ENCODE data around the gene HPSE2. TPM values are rescaled to one million over a fixed set of nuclear protein-coding genes. Genes with fewer than 3 reads are reported as not detected.

The HPSE2 gene
- total and polyA plus RNA-seq, 5 experiments from 2014 or later: 0.07 TPM; not detected in 4

DNA sequence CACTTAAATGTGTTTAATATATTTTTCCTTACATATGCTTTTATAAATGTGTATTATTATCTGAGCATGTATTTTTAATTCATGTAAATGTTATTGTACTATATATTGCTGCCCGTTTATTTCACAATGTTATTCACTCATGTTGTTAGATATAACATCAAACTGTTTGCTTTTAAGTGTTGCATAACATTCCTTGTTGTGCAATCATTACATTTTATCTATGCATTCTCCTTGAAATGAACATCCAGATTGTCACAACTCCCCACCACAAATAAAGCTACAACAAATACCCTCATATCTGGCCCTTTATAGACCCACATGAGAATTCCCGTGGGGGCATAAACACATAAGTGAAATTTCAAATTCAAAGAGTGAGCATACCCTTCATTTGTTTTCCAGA is 264.2 kb downstream of the HPSE2 start:
- ATAC-seq: no peak
- no peaks in the 10 kb centered on the region for H3K4me1 Mint-ChIP-seq
- no peaks in the 10 kb centered on the region for H3K27me3 Mint-ChIP-seq
- peaks cover 0 to 9% (median 0%) of the 10 kb centered on the region in 9 donors for H3K9me3 Mint-ChIP-seq
- DNase-seq: no peak
- POLR2A ChIA-PET: no interaction called here
- H3K27ac Mint-ChIP-seq: no peak overlapping the region
- no peak overlapping the region for H3K4me3 Mint-ChIP-seq
- no peaks in the 10 kb centered on the region for H3K36me3 Mint-ChIP-seq

DNA sequence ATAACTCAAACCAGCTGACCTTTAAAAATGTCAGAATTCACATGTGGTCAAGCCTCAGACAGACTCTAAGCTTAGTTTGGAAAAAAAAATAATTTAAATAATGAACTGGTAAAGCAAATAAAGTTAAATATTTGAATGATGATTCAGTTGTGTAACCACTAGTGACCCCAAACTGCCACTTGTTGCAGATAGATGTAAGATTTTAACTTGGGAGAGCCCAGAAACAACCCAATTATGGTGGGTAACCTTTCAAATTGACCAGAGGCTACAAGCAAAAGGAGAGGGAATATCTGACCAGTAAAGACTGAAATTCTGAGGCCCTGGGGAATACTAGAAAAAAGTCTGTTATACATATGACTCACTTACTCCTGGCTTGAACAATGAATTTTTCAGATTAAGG is 268.1 kb downstream of the HPSE2 start:
- Mint-ChIP-seq H3K9me3 (peaks cover 0 to 14% (median 3%) of the 10 kb centered on the region in 9 donors), H3K27ac (no peak overlapping the region), H3K36me3 (no peaks in the 10 kb centered on the region), H3K4me1 (no peaks in the 10 kb centered on the region), H3K4me3 (no peak overlapping the region), H3K27me3 (peaks cover 0 to 10% (median 2%) of the 10 kb centered on the region in 5 donors)
- POLR2A ChIA-PET: no interaction called here
- DNase-seq: no peak
- no peak for ATAC-seq

DNA sequence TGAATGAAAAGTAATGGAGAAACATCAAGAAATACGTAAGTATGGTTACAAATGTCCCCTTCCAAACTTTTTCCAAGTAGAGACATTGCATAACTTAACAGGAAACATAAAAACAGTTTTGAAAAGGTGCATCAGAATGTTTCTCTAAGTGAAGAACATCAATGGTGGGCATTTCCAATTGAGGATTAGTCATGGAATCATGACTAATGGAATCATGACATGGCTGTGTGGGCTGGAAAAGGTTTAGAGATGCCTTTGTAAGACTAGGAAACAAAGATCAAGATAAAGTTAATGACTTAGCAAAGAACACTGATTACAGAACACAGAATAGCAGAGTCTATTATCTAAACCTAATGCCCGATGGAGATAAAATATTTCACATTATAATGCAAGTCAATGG is 272.0 kb downstream of the HPSE2 start:
- H3K36me3 Mint-ChIP-seq: no peaks in the 10 kb centered on the region
- H3K9me3 Mint-ChIP-seq: peaks cover 0 to 11% (median 0%) of the 10 kb centered on the region in 9 donors
- no peak overlapping the region for H3K4me3 Mint-ChIP-seq
- ATAC-seq: no peak
- H3K4me1 Mint-ChIP-seq: no peaks in the 10 kb centered on the region
- POLR2A ChIA-PET: no interaction called here
- peaks cover 0 to 10% (median 2%) of the 10 kb centered on the region in 5 donors for H3K27me3 Mint-ChIP-seq
- DNase-seq: no peak
- no peak overlapping the region for H3K27ac Mint-ChIP-seq

DNA sequence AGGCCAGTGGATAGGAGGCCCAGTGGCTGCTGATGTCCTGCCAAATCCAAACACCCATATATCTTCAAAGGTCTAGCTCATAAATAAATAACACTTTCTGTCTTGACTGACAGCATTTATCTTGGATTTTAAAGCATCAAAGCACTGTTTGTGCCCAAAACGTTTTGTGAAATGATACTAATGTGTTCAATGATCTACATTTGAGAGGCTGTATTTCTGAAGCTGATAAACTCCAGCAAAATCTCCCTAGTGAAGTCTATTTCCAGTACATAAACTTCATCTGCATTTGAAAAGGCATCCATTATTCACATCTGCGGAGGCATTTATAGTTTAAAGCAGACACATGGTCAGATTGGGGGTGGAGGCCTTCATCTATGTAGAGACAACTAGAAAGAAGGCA is 276.3 kb downstream of the HPSE2 start:
- peaks cover 0 to 4% (median 0%) of the 10 kb centered on the region in 5 donors for H3K27me3 Mint-ChIP-seq
- DNase-seq: no peak
- no peaks in the 10 kb centered on the region for H3K36me3 Mint-ChIP-seq
- no peak for ATAC-seq
- H3K27ac Mint-ChIP-seq: no peak overlapping the region
- POLR2A ChIA-PET: no interaction called here
- no peaks in the 10 kb centered on the region for H3K4me1 Mint-ChIP-seq
- H3K9me3 Mint-ChIP-seq: peaks cover 0 to 18% (median under 1%) of the 10 kb centered on the region in 9 donors
- H3K4me3 Mint-ChIP-seq: no peak overlapping the region

DNA sequence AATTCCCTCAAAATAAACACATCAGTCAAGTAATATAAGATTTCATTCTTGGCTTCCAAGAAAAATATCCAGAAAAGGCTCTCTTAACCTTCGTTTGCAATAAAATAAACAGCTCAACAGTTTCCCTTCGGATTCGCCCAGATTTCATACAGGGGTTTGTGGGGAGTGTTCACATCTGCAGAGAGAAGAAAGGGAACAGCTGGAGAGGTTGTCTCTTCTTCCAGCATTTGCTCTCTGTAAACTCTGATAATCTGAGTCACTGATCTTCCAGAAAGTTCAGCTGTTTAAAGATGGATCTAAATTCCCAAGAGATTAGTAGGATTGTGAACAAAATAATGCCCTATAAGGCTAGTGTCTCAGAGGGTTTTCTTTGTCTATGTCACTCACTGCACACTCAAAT is 277.9 kb downstream of the HPSE2 start:
- Mint-ChIP-seq H3K27me3 (peaks cover 0 to 9% (median 2%) of the 10 kb centered on the region in 5 donors), H3K27ac (no peak overlapping the region), H3K36me3 (no peaks in the 10 kb centered on the region), H3K4me1 (no peaks in the 10 kb centered on the region), H3K4me3 (no peak overlapping the region), H3K9me3 (peaks cover 0 to 18% (median 2%) of the 10 kb centered on the region in 9 donors)
- POLR2A ChIA-PET: no interaction called here
- DNase-seq: no peak
- no peak for ATAC-seq

DNA sequence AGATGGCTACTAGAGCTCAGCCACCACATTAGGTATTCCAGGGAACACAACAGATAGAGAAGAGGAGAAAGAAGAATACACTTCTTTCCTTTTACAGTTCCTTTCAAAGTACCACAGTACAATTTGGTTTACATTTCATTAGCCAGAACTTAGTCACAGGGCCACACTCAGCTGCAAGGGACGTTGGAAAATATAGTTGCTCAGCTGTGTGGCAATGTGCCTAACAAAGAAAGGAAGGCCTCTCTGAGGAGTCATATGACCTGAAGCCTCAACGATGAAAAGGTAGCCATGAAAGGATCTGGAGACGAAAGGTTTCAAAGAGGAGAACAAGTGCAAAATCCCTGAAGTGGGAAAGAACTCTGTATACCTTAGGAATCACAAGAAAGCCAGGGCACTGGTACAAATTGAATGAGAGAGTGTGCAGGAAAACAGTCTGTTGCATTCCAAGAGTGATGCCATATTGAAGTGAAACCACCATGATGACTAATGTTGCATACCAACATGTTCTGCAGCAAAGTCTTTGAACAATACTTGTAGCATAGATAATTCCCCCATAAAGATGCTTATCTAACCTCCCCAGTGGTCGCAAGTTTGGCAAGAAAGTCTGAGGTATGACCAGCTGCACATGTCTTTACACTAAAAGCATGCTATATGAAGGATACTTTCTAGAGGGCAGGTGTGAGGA is 278.9 kb downstream of the HPSE2 start:
- DNase-seq (no peak), ATAC-seq (no peak)
- Mint-ChIP-seq H3K4me3 (no peak overlapping the region), H3K4me1 (no peaks in the 10 kb centered on the region), H3K27ac (no peak overlapping the region), H3K27me3 (peaks cover 0 to 16% (median 2%) of the 10 kb centered on the region in 5 donors), H3K9me3 (peaks cover 0 to 18% (median 2%) of the 10 kb centered on the region in 9 donors), H3K36me3 (no peaks in the 10 kb centered on the region)
- POLR2A ChIA-PET: no interaction called here

DNA sequence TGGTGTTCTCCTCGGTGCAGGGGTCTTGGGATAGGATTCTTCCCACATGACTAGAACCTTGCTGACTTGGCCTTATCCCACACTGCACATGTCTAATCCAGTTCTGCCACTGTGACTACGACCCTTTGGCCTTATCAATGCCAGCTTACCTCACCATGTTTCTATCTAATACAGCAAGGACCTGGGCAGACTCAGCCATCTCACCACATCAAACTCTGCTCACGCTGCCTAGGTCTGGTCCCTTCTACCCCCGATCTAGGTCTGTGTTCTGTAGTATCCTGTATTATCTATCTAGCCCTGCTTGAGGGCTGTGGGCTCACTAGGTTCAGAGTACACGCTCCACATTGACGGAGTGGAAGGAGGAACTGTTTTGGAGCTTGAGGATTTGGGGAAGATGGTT is 282.4 kb downstream of the HPSE2 start:
- Mint-ChIP-seq H3K9me3 (peaks cover 0 to 18% (median 2%) of the 10 kb centered on the region in 9 donors), H3K4me1 (no peaks in the 10 kb centered on the region), H3K36me3 (no peaks in the 10 kb centered on the region), H3K27ac (no peak overlapping the region), H3K4me3 (no peak overlapping the region), H3K27me3 (peaks cover 0 to 16% (median 2%) of the 10 kb centered on the region in 5 donors)
- ATAC-seq (no peak), DNase-seq (no peak)
- POLR2A ChIA-PET: no interaction called here

DNA sequence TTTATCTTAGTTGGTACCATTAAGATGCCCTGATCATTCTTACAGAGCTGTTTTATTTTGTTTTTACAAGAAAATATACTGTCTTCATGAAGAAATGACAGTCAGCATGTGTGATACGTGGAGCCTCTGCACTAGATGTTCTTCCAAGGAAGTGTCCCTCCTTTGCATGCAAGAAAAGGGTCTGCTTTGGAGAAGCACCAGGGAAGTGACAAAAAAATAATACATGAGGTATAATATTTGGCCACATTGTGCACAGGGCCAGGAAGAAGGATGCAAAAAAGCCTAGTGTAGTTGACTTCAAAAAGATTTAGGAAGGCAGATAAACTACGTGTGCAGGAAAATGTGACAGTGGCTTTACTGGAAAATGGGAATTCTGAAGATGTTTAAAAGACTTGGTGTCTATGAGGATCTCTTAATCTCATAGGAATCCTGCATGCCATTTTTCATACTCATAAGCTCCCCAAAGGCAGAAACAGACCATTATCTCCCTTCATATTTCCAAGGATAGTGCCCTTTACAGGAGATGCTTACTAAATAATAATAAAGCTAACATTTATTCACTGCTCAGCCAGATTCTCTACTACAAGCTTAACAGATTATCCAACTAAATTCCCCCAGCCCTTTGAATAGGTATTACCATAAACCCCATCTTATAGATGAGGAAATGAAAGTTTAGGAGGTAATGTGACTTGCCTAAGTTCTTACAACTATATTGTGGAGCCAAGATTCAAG is 284.2 kb downstream of the HPSE2 start:
- no peaks in the 10 kb centered on the region for H3K36me3 Mint-ChIP-seq
- no peaks in the 10 kb centered on the region for H3K4me1 Mint-ChIP-seq
- POLR2A ChIA-PET: no interaction called here
- H3K9me3 Mint-ChIP-seq: peaks cover 0 to 11% (median 2%) of the 10 kb centered on the region in 9 donors
- H3K27ac Mint-ChIP-seq: no peak overlapping the region
- H3K27me3 Mint-ChIP-seq: peaks cover 0 to 16% (median 2%) of the 10 kb centered on the region in 5 donors
- no peak for ATAC-seq
- H3K4me3 Mint-ChIP-seq: no peak overlapping the region
- no peak for DNase-seq

DNA sequence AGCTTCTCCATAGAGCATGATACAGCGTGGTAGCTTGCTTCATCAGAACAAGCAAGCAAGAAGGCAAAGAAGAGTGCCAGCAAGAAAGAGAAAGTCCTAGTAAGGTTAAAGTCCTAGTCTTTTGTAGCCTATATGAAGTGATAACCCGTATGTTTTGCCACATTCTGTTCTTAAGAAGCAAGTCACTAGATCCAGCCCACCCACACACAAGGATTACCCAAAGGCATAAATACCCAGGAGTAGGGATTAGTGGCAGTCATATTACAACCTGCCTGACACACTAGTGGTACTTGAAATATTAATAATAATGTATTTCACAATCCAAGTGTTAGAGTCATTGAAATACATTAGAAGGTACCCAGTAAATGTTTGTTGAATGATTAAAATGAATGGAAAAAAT is 285.5 kb downstream of the HPSE2 start:
- POLR2A ChIA-PET: no interaction called here
- no peak overlapping the region for H3K27ac Mint-ChIP-seq

DNA sequence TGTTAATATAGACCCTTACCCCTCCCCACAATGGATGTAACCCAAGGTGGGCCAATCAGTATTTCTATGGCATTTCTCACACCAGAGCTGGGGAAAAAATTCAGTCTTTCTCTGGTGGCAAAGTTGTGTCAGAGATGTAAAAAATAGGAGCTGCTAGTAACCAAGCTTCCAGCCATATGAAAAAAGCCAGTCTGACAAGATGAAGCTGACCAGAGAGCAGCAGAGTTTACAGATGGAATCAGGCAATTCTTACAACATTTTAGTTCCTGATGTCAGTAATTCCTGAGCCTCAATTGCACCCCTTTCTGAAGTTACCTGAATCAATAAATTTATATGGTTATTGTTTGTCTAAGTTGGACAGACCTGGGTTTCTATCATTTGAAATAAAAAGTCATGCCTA is 286.3 kb downstream of the HPSE2 start:
- Mint-ChIP-seq H3K9me3 (peaks cover 0 to 10% (median 2%) of the 10 kb centered on the region in 9 donors), H3K4me3 (no peak overlapping the region), H3K4me1 (no peaks in the 10 kb centered on the region), H3K36me3 (no peaks in the 10 kb centered on the region), H3K27me3 (peaks cover 0 to 16% (median 2%) of the 10 kb centered on the region in 5 donors), H3K27ac (no peak overlapping the region)
- POLR2A ChIA-PET: no interaction called here
- no peak for ATAC-seq
- no peak for DNase-seq

More for the DNA sequence above, 285.5 kb downstream of the HPSE2 start:
- Mint-ChIP-seq H3K4me3 (no peak overlapping the region), H3K27me3 (peaks cover 0 to 16% (median 2%) of the 10 kb centered on the region in 5 donors), H3K9me3 (peaks cover 0 to 10% (median 2%) of the 10 kb centered on the region in 9 donors), H3K4me1 (no peaks in the 10 kb centered on the region), H3K36me3 (no peaks in the 10 kb centered on the region)
- DNase-seq (no peak), ATAC-seq (no peak)

DNA sequence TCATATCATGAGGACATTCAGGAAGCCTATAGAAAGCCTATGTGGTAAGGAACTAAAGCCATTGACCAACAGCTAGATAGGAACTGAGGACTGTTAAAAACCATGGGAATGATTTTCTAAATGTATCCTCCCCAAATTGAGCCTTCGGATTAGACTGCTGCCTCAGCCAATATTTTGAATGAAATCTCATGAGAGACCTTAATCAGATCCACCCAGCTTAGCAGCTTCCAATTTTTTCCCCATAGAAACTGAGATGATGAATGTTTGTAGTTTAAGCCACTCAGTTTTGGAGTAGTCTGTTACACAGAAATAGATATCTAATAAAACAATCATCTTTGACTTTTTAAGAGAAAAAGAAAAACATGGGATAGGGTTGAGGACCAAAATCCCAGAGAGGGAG is 292.0 kb downstream of the HPSE2 start:
- POLR2A ChIA-PET: no interaction called here
- Mint-ChIP-seq H3K4me3 (no peak overlapping the region), H3K27ac (no peak overlapping the region), H3K36me3 (no peaks in the 10 kb centered on the region), H3K4me1 (no peaks in the 10 kb centered on the region), H3K27me3 (peaks cover 0 to 1% (median 0%) of the 10 kb centered on the region in 5 donors), H3K9me3 (peaks cover 0 to 15% (median 2%) of the 10 kb centered on the region in 9 donors)
- ATAC-seq (no peak), DNase-seq (no peak)

DNA sequence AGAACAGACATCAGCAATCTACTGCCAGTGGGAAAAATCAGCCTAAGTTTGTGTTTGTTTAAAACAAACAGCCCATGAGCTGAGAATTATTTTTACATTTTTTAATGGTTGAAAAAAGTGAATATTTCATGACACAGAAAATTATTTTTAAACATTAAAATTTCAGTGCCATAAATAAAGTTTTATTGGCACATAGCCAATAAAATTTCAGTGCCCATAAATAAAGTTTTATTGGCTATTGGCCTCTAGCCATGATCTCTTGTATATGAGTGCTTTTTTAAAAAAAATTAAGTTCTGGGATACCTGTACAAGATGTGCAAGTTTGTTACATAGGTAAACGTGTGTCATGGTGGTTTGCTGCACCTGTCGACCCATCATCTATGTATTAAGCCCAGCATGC is 305.9 kb downstream of the HPSE2 start:
- POLR2A ChIA-PET: no interaction called here
- no peaks in the 10 kb centered on the region for H3K4me1 Mint-ChIP-seq
- no peak overlapping the region for H3K4me3 Mint-ChIP-seq
- H3K27me3 Mint-ChIP-seq: peaks cover 0 to 5% (median 0%) of the 10 kb centered on the region in 5 donors
- peaks cover 0 to 40% (median 18%) of the 10 kb centered on the region in 9 donors for H3K9me3 Mint-ChIP-seq
- H3K36me3 Mint-ChIP-seq: no peaks in the 10 kb centered on the region
- ATAC-seq (no peak), DNase-seq (no peak)
- no peak overlapping the region for H3K27ac Mint-ChIP-seq

DNA sequence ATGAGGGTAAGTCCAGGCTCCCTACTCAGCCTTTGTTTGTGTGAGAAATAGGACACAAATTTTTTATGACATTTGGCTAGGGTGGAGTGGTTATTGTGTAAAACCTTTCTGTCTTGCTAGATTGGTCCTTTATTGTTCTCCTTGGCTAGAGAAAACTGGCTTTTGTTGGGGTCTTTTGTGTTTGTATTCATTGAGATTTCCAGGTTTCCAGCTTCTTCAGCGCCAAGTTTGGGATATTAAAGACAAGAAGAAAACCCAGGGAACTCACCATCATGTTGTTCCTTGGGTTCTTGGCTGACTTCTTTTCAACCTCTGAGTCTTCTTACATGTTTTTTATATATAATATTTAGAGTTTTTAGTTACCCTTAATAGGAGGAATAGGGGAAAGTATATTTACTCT is 310.0 kb downstream of the HPSE2 start:
- POLR2A ChIA-PET: no interaction called here
- peaks cover 0 to 14% (median 2%) of the 10 kb centered on the region in 9 donors for H3K9me3 Mint-ChIP-seq
- ATAC-seq: no peak
- no peaks in the 10 kb centered on the region for H3K36me3 Mint-ChIP-seq
- no peaks in the 10 kb centered on the region for H3K4me1 Mint-ChIP-seq
- DNase-seq: no peak
- H3K27ac Mint-ChIP-seq: no peak overlapping the region
- H3K4me3 Mint-ChIP-seq: no peak overlapping the region
- H3K27me3 Mint-ChIP-seq: peaks cover 0 to 5% (median 0%) of the 10 kb centered on the region in 5 donors
